NCI-H1417 (cell line): ENCODE measurements around the gene SELENOH.

Source experiments
- DNase-seq, 3 experiments: peaks; one replicate each; lab custom pipeline; 2025; lab: John Stamatoyannopoulos, UW

Gene SELENOH

GRCh38 chr11:57746920-57747319 is 5.6 kb downstream of the SELENOH start:
- DNase-seq: no peak

GRCh38 chr11:57751176-57751575 is 9.9 kb downstream of the SELENOH start:
- DNase-seq: no peak

- peak in 1 of 3 experiments; percentile 28 for DNase-seq
Measured at GRCh38 chr11:57751676-57752253, 10.5 kb downstream of the SELENOH start, which contains the start of gene BTBD18. TSS of gene BTBD18 (minus strand) at chr11:57751819. CDS start at chr11:57751188, 631 bp downstream.

GRCh38 chr11:57752954-57753353 is 11.7 kb downstream of the SELENOH start:
- no peak for DNase-seq

GRCh38 chr11:57758174-57758573 is 16.9 kb downstream of the SELENOH start:
- DNase-seq: no peak

- no peak for DNase-seq
Measured at GRCh38 chr11:57761301-57762234, 20.3 kb downstream of the SELENOH start, which contains the start of gene CTNND1. TSS of gene CTNND1 (plus strand) at chr11:57761802. CDS start at chr11:57791479, 29,677 bp downstream.

- DNase-seq: no peak
Measured at GRCh38 chr11:57762235-57762861, 21.1 kb downstream of the SELENOH start.

- no peak for DNase-seq
Measured at GRCh38 chr11:57763568-57763967, 22.3 kb downstream of the SELENOH start.

GRCh38 chr11:57764021-57764420 is 22.7 kb downstream of the SELENOH start:
- no peak for DNase-seq

- no peak for DNase-seq
Measured at GRCh38 chr11:57764566-57764965, 23.3 kb downstream of the SELENOH start.

GRCh38 chr11:57764972-57765371 is 23.7 kb downstream of the SELENOH start:
- DNase-seq: no peak

- DNase-seq: no peak
Measured at GRCh38 chr11:57770793-57771192, 29.5 kb downstream of the SELENOH start.

- DNase-seq: no peak
Measured at GRCh38 chr11:57771365-57771764, 30.1 kb downstream of the SELENOH start.

- no peak for DNase-seq
Measured at GRCh38 chr11:57772562-57772961, 31.3 kb downstream of the SELENOH start.

GRCh38 chr11:57773026-57773598 is 31.8 kb downstream of the SELENOH start:
- DNase-seq: no peak

- no peak for DNase-seq
Measured at GRCh38 chr11:57775491-57775890, 34.2 kb downstream of the SELENOH start.

- DNase-seq: no peak
Measured at GRCh38 chr11:57776031-57776521, 34.8 kb downstream of the SELENOH start.

- DNase-seq: no peak
Measured at GRCh38 chr11:57776577-57777210, 35.4 kb downstream of the SELENOH start.

GRCh38 chr11:57777969-57778317 is 36.7 kb downstream of the SELENOH start:
- DNase-seq: no peak

GRCh38 chr11:57778318-57779037 is 37.2 kb downstream of the SELENOH start:
- DNase-seq: peak in 1 of 3 experiments; percentile 28

- no peak for DNase-seq
Measured at GRCh38 chr11:57779276-57779675, 38.0 kb downstream of the SELENOH start.
